GM13977 (cell line): ENCODE results near the gene PPP6R2.

ENCODE experiments used
- DNase-seq: peaks from one replicate; pipeline ENCODE4 v3.0.0; 2012; ENCODE audit warnings: low spot score
- in situ Hi-C: fragments of 300-500 bp; cut with MboI; formaldehyde crosslinking; loops from one replicate; pipeline ENCODE4 v1.12.0; 2022; ENCODE audit warnings: low sequenced_read_pairs, low pct_unique_long_range_greater_than_20kb, mixed read lengths, inconsistent platforms; ENCODE audit not compliant: unreplicated experiment
- TF ChIP-seq, protein P1 (sequence below): IDR thresholded peaks from 2 replicates; pipeline ENCODE4 v1.5.1; 2012; ENCODE audit warnings: mild to moderate bottlenecking, control low read depth; ENCODE audit not compliant: insufficient read depth; ENCODE audit errors: extremely low read depth, missing control alignments

The PPP6R2 gene

DNA sequence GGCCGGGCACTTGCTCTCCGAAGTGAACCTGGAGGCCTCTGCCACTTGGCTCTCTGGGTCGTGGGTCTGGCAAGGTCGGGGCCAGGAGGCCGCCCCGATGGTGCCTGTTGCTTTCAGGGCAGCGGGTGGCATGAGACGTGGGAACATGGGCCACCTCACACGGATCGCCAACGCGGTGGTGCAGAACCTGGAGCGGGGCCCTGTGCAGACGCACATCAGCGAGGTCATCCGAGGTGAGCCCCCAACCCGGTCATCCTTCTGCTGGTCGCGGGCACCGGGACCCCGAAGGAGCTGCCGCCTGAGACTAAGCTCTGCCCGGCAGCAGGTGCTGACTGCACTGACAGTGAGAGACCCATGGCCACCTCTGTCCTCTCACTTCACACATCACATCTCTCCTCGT, 91.7 kb downstream of the PPP6R2 start:
- TF ChIP-seq, protein P1, sequence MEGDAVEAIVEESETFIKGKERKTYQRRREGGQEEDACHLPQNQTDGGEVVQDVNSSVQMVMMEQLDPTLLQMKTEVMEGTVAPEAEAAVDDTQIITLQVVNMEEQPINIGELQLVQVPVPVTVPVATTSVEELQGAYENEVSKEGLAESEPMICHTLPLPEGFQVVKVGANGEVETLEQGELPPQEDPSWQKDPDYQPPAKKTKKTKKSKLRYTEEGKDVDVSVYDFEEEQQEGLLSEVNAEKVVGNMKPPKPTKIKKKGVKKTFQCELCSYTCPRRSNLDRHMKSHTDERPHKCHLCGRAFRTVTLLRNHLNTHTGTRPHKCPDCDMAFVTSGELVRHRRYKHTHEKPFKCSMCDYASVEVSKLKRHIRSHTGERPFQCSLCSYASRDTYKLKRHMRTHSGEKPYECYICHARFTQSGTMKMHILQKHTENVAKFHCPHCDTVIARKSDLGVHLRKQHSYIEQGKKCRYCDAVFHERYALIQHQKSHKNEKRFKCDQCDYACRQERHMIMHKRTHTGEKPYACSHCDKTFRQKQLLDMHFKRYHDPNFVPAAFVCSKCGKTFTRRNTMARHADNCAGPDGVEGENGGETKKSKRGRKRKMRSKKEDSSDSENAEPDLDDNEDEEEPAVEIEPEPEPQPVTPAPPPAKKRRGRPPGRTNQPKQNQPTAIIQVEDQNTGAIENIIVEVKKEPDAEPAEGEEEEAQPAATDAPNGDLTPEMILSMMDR = no peak
- DNase-seq = no peak
- in situ Hi-C loops = no loop called here

DNA sequence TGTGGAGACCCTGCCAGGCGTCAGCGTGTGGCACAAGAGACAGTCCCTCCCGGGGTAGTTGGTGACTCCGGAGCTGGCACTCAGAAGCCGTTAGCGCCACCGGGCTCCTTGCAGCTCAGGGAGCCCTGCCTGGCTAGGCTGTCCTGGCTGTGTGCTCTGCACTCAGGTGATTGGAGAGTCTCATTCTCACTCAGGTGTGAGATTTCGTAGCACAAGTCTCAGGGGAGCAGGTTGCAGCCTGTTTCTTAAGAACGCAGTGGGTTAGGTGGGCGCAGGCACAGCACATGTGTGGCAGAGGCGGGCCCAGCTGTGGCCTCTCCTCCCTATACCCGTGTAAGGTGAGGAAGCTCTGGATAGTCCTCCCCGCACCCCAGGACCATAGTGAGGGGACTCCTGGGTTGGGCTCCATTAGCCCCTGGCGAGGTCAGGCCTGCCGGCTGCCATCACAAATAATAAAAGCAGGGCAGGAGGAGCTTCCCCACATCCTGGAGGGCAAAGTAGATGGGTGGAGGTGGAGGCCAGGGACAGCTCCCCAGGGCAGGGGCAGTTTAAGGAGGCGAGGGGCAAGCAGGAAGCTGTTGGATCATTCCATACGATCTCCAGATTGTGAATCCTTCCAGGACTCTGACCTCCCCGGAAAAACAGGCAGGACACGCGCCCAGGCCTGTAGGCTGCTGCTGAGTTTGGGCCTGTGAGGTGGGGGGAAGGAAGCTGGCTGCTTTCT, 92.3 kb downstream of the PPP6R2 start:
- TF ChIP-seq, protein P1 = no peak
- in situ Hi-C loops = no loop called here
- no peak for DNase-seq

DNA sequence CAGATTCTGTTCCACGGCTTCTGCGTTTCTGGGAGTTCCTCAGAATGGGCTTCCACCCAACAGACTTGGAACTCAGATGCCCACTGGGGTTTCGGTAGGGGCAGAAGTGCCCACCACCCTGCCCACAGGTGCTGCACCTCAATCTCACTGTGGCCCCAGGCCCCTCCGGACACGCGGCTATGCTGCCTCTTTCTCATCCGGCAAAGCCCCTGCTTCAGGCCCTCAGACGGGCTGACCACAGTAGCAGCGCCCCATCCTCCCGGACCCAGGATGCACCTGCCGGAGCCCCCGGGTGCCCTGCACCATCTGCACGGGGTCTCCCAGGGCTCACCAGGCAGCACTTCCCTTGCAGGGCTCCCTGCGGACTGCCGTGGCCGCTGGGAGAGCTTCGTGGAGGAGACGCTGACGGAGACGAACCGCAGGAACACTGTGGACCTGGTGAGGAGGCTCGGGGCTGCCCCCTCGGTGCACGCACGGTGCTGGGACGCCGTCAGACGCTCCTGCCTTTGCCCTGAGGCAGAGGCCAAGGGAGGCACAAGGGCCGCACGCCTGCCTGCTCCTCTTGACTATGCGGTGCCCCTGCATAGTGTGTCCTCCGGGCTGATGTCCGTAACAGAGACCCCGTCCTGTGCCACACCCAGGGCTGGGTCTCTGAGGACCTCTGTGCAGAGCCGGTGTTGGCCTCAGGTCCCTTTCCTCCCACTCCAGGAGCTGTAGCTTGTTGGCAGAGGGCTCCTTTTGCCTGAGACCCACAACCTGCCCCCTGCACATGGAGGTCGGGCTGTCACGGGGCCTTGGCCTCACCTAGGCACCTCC, 93.1 kb downstream of the PPP6R2 start:
- in situ Hi-C loops = no loop called here
- DNase-seq = no peak
- TF ChIP-seq, protein P1 = no peak

DNA sequence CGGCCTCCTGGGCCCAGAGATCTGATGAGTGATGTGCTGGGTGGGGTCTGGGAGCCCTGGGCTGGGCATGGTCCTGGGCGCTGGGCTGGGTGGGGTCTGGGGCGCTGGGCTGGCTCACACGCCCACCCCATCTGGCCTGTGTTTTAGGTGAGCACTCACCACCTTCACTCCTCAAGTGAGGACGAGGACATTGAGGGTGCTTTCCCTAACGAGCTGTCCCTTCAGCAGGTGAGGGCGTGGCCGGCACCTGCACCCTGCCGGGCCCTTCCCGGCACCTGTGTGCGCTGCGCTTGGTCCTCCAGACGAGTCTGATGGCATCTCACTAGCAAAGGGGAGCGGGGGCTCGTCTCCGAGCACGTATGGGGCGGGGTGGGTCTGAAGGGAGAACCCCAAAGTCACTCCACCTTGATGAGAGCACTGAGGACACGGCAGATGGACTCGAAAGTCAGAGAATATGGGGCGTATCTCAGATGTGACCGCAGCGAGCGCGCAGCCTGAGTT, 93.8 kb downstream of the PPP6R2 start:
- DNase-seq = no peak
- TF ChIP-seq, protein P1 = no peak
- in situ Hi-C loops = no loop called here

DNA sequence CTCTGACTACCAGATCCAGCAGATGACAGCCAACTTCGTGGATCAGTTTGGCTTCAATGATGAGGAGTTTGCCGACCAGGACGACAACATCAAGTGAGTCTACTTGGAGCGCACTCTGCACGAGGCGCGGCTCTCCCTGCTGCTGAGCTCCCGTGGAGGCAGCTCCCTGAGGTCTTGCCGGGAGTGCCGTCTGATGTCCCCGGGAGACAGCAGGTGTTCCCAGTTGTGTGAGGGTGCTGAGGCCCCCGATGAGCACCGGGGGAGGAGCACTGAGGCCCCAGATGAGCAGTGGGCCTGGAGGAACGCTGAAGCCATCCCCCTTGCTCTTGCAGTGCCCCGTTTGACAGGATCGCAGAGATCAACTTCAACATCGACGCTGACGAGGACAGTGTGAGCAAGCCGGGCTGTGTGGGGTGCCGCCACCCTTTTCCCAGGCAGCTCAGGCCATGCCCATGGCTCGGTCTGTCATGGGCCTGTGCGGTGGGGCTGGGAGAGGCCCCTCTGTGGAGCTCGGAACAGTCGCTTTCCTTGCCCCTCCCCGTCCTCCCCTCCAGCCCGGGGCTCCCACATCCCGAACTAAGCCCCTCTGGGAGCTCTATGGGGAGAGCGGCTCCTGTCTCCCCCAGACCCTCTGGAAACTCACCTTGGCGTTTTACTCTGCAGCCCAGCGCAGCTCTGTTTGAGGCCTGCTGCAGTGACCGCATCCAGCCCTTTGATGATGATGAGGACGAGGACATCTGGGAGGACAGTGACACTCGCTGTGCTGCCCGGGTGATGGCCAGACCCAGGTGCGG, 94.6 kb downstream of the PPP6R2 start:
- TF ChIP-seq, protein P1 = no peak
- in situ Hi-C loops = no loop called here
- DNase-seq = no peak

DNA sequence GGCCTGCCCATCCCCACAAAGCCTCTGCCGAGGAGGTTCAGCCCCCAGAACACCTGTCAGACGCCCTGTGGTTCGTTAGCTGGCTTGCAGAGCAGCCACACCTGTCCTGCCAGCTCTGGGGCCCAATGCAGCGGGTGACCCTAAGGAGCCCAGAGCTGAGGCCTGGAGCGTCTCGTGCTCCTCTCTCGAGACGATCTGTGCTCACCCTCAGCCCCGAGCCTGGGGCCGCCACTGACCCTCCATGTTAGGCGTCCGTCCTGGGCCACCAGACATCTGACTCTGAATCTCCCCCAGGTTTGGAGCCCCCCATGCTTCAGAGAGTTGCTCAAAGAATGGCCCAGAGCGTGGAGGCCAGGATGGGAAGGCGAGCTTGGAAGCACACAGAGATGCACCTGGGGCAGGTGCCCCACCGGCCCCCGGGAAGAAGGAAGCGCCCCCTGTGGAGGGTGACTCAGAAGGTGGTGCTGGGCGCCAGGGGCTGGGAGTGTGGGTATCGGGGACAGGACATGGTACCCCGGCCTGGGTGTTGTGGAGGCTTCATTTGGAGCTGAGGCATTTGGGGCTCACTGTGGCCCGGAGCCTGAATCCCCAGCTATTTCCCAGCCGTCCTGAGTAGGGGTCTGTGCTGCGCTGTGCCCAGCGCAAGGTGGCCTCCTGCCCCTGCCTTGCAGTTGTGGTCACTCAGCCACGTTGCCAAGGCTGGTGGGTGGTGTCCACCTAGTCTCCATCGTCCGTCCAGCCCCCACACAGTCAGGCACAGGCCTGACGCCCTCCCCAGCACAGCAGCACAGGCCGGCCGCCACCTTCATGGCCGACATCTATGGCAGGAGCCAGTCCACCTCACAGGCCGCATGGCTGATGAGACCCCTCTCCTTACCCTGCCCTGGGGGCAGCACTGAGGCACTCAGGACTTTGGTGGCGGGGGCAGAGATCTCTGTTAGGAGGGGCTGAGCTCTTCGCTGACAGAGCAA, 95.5 kb downstream of the PPP6R2 start:
- TF ChIP-seq, protein P1 = no peak
- DNase-seq = no peak
- in situ Hi-C loops = no loop called here
